Fibroblast of pulmonary artery (primary cell): Measurements from ENCODE around the gene CNST.
"Not testable (repeated sequence)": the region's sequence is repeated elsewhere in the genome, so short reads cannot be mapped to it uniquely, and the experiment has no call there.

Experiments
- DNase-seq: peaks from one replicate; pipeline ENCODE4 v3.0.0-alpha.2; 2010; ENCODE audit warnings: low read depth
- H3K4me3 ChIP-seq: replicated peaks from 2 replicates; pipeline ENCODE4 v1.5.1; 2011; ENCODE audit warnings: low read depth, mild to moderate bottlenecking, control low read depth, low read length, moderate library complexity
- CTCF ChIP-seq: IDR thresholded peaks from 2 replicates; pipeline ENCODE4 v1.5.1; 2011; ENCODE audit warnings: mild to moderate bottlenecking, control low read depth, low read length, inconsistent platforms; ENCODE audit errors: missing control alignments

Gene CNST

GRCh38 chr1:246709196-246709595 is 142.9 kb downstream of the CNST start:
- no peak for DNase-seq
- no peak for TF ChIP-seq CTCF
- H3K4me3 ChIP-seq = no peak overlapping the region

GRCh38 chr1:246709835-246710234 is 143.6 kb downstream of the CNST start:
- H3K4me3 ChIP-seq = no peak overlapping the region
- DNase-seq = no peak
- TF ChIP-seq CTCF = no peak

GRCh38 chr1:246711548-246712003 is 145.3 kb downstream of the CNST start:
- H3K4me3 ChIP-seq = no peak overlapping the region
- DNase-seq = no peak
- no peak for TF ChIP-seq CTCF

- H3K4me3 ChIP-seq, DNase-seq: not testable (repeated sequence)
These were observed 146.2 kb downstream of the CNST start for GRCh38 chr1:246712428-246712827.
